Nephron progenitor cell (in vitro differentiated cells): ENCODE data around the gene FTHL17.

Experiments
- DNase-seq: peaks from one replicate; pipeline ENCODE4 v3.0.0; 2021
- H3K27ac Mint-ChIP-seq: 2 replicates; pipeline ENCODE4 v1.8.0; 2021; ENCODE audit warnings: mild to moderate bottlenecking, moderate library complexity, mixed read lengths
- H3K27me3 Mint-ChIP-seq: 2 replicates; pipeline ENCODE4 v1.8.0; 2021; ENCODE audit warnings: mild to moderate bottlenecking, low read depth, mixed read lengths; ENCODE audit not compliant: poor library complexity
- H3K36me3 Mint-ChIP-seq: 2 replicates; pipeline ENCODE4 v1.8.0; 2021; ENCODE audit warnings: low read depth, mixed read lengths
- H3K4me1 Mint-ChIP-seq: 2 replicates; pipeline ENCODE4 v1.8.0; 2021; ENCODE audit warnings: mixed read lengths
- H3K4me3 Mint-ChIP-seq: 2 replicates; pipeline ENCODE4 v1.8.0; 2021; ENCODE audit warnings: mild to moderate bottlenecking, moderate library complexity, mixed read lengths
- H3K9me3 Mint-ChIP-seq: 2 replicates; pipeline ENCODE4 v1.8.0; 2021; ENCODE audit warnings: mild to moderate bottlenecking, moderate library complexity, mixed read lengths
- TF ChIP-seq, protein P1 (sequence below): fragments of 200-600 bp; sonication (generic); IDR thresholded peaks from 2 replicates; pipeline ENCODE4 v1.5.0; 2021; ENCODE audit warnings: antibody characterized with exemption

The FTHL17 gene

DNA sequence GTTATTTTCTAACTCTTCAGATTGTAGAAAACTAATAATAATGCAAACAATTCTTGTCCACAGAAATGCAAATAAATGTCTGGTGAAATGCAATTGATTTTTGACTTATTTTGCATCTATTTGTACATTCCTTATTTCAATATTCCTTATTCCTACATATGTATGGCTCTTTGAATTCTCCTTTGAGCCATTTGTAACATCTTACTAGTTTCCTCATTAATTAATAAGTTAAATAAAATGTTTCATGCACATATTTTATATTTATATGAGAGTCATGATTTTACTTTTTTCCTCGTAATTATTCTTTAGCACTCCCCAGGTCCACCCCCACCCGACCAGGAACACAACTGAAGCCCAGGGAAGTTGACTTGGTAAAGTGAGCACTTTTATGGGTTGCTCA is 2.7 kb upstream of the FTHL17 start:
- Mint-ChIP-seq H3K9me3 (peaks cover 55% of the 10 kb centered on the region), H3K4me3 (no peak overlapping the region), H3K27me3 (no peaks in the 10 kb centered on the region), H3K36me3 (no peaks in the 10 kb centered on the region), H3K4me1 (peaks cover 4% of the 10 kb centered on the region), H3K27ac (no peak overlapping the region)
- TF ChIP-seq, protein P1, sequence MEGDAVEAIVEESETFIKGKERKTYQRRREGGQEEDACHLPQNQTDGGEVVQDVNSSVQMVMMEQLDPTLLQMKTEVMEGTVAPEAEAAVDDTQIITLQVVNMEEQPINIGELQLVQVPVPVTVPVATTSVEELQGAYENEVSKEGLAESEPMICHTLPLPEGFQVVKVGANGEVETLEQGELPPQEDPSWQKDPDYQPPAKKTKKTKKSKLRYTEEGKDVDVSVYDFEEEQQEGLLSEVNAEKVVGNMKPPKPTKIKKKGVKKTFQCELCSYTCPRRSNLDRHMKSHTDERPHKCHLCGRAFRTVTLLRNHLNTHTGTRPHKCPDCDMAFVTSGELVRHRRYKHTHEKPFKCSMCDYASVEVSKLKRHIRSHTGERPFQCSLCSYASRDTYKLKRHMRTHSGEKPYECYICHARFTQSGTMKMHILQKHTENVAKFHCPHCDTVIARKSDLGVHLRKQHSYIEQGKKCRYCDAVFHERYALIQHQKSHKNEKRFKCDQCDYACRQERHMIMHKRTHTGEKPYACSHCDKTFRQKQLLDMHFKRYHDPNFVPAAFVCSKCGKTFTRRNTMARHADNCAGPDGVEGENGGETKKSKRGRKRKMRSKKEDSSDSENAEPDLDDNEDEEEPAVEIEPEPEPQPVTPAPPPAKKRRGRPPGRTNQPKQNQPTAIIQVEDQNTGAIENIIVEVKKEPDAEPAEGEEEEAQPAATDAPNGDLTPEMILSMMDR = no peak
- no peak for DNase-seq

DNA sequence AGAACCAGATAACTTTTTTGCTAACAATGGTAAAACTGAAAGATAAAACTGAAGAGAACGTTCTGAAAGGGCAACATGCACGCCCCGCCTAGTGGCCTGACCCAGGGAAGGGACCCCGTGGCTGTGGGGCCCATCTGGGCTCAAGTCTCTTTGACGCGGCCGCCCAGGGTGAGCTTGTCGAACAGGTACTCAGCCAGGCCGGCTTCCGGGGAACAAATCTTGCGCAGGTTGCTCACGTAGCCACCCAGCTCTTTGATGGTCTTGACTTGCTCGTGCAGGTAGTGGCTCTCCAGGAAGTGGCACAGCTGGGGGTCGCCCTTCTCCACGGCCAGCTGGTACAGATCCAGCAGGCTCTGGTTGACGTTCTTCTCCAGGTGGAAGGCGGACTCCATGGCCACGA is 579 bp downstream of the FTHL17 start:
- Mint-ChIP-seq H3K27ac (no peak overlapping the region), H3K9me3 (peaks cover 63% of the 10 kb centered on the region), H3K36me3 (no peaks in the 10 kb centered on the region), H3K4me1 (peaks cover 11% of the 10 kb centered on the region), H3K27me3 (no peaks in the 10 kb centered on the region), H3K4me3 (no peak overlapping the region)
- TF ChIP-seq, protein P1 = no peak
- DNase-seq = no peak

DNA sequence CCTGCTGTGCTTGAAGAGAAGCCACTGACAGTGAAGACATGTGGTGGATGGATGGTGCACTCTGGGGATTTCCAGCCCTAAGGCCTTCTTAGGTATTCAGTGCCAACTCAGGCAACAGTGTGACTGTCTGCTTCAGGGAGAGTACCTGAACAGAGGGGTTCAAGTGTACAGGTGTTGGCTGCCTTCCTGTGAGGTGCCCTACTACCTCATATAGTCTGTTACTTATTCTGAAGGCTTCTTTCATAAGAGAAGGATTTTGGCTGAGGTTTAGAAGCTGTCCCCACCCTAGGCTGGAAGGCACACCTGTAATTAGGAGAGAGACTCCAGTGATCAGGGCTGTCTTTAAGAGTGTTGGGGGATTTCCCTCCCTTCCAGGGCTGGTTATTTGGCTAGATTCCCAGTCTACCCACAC is 1.8 kb downstream of the FTHL17 start:
- Mint-ChIP-seq H3K27me3 (no peaks in the 10 kb centered on the region), H3K27ac (no peak overlapping the region), H3K4me3 (no peak overlapping the region), H3K36me3 (no peaks in the 10 kb centered on the region), H3K4me1 (peaks cover 11% of the 10 kb centered on the region), H3K9me3 (peaks cover 63% of the 10 kb centered on the region)
- TF ChIP-seq, protein P1 = no peak
- no peak for DNase-seq

DNA sequence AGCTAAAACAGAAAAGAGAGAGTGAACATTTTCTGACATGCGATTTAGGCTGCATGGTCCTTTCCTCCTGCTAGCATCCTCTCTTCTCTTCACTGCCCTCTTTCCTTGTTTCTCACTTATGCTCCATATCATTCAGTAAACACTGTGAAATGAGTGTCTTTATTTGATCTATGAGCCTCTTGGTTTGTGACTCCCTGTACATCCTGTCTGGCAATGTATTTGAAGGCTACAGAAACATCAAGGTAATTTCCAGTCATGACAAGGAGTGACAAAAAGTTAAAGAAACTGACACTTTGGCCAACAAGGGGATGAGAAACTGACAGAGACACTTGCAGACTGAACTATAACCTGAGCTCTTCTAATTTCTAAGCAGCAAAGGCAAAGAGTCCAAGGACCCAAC is 8.7 kb downstream of the FTHL17 start:
- Mint-ChIP-seq H3K27ac (no peak overlapping the region), H3K27me3 (no peaks in the 10 kb centered on the region), H3K36me3 (no peaks in the 10 kb centered on the region), H3K9me3 (peaks cover 34% of the 10 kb centered on the region), H3K4me1 (no peaks in the 10 kb centered on the region), H3K4me3 (no peak overlapping the region)
- no peak for DNase-seq
- TF ChIP-seq, protein P1 = no peak

DNA sequence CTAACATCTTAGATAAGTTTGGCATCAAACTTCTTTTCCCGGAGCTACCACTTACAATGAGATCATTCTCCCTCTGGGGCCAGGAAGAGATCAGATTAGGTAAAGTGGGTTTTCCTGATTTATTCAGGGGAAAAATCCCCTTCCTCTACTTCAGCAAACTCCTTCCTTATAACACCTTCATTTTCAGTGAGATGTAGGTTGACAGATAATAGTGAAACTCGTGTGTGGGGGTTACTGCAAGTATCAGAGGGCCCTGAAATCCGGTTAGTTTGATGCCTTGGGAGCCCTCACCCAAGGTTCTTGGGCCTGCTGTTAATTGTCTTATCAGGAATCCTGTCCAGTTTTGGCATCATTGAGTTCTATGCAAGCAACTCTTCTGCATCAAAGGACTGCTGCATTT is 10.8 kb downstream of the FTHL17 start:
- H3K36me3 Mint-ChIP-seq = no peaks in the 10 kb centered on the region
- H3K4me3 Mint-ChIP-seq = no peak overlapping the region
- TF ChIP-seq, protein P1 = no peak
- H3K4me1 Mint-ChIP-seq = no peaks in the 10 kb centered on the region
- DNase-seq = no peak
- H3K27ac Mint-ChIP-seq = no peak overlapping the region
- peaks cover 26% of the 10 kb centered on the region for H3K9me3 Mint-ChIP-seq
- H3K27me3 Mint-ChIP-seq = no peaks in the 10 kb centered on the region

DNA sequence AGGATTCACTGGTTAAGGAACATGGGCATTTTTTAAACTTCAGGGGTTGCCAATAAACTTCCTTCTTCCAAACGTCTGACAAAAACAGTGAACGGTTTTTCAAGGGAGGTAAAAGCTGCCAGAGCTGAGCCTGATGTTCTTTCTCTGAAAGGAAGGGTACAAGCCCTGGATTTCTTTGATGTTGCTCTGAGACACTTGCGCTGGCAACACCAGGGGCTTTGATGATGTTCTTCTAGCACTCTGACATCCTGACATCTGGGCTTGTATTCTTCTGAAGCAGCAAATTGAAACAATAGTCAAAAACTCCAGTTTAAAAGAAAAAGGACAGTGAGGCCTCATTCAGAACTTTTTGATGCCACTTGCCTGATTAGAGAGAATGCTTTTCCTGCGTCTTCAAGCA is 11.8 kb downstream of the FTHL17 start:
- peaks cover 21% of the 10 kb centered on the region for H3K9me3 Mint-ChIP-seq
- no peak for DNase-seq
- H3K27ac Mint-ChIP-seq = no peak overlapping the region
- H3K4me3 Mint-ChIP-seq = no peak overlapping the region
- no peaks in the 10 kb centered on the region for H3K27me3 Mint-ChIP-seq
- H3K36me3 Mint-ChIP-seq = no peaks in the 10 kb centered on the region
- TF ChIP-seq, protein P1 = no peak
- no peaks in the 10 kb centered on the region for H3K4me1 Mint-ChIP-seq
